ENCODE data around the gene EPHA6.
"Not testable (repeated sequence)": the region's sequence is repeated elsewhere in the genome, so short reads cannot be mapped to it uniquely, and the experiment has no call there.

The EPHA6 gene

GRCh38 chr3:97197830-97198229 lies 383.4 kb downstream of the EPHA6 start:
- DNase-seq: no peak

- DNase-seq: no peak
Measured at GRCh38 chr3:97200387-97200786, 386.0 kb downstream of the EPHA6 start.

DNA sequence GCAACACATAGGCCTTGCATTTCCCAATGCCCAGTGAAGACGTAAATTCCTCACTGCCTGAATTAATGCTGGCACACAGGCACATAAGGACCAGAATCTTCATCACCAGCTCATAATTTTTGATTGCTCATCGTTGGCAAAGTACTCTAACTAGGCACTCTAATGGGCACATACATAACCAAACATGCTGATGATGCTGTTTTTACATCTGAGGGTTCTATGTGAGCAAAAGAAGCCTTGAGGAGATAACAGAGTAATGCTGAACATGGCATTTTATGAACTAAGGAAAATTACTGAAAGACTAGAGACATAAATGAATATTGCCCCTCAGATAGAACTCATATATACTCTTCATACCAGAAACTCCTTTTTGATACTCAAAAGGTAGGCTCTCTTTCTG lies 387.4 kb downstream of the EPHA6 start:
- DNase-seq: no peak

DNA sequence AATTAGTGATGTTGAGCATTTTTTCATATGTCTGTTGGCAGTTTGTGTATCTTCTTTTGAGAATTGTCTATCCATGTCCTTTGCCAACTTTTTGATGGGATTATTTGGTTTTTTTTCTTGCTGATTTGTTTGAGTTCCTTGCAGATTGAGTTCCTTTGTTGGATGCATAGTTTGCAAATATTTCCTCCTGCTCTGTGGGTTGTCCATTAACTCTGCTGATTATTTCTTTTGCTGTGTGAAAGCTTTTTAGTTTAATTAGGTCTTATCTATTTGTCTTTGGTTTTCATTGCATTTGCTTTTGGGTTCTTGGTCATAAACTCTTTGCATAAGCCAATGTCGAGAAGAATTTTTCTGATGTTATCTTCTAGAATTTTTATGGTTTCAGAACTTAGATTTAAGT lies 414.6 kb downstream of the EPHA6 start:
- no peak for DNase-seq

DNA sequence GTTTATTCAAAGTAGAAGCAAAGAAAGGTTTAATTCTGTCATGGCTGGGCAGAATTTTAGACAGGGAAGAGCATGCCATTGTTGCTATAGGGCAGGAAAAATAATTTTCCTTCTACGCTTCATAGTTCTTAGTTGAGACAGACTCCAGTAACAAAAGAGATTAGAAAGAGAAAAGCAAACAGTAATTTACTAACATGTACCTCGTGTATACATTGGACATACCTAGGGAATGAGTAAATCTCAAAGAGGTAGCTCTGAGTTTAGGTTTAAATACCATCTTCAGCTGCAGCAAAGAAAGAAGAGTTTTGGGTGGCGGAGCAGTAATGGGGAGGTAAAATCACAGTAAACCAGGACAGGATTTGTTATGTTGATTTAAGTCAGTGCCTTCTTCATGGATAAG lies 416.1 kb downstream of the EPHA6 start:
- DNase-seq: no peak

- no peak for DNase-seq
Measured at GRCh38 chr3:97232393-97233034, 418.1 kb downstream of the EPHA6 start.

DNA sequence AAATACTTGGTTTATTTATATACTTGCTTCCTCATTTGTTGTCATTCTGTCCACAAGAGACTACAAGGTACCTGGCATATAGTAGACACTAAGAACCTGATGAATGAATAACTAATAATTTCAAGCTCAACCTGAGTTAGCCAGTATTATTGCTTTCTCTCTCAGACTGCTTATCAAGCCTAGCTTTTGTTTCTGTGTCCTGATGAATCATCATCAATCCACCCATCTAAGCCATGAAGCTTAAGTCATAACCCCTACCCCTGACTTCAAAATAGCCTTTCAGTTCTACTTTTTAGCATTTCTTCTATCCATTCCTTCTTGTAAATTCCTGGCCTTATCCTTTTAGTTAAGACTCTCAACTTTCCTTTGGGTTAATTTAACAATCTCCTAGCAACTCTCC lies 420.8 kb downstream of the EPHA6 start:
- no peak for DNase-seq

DNA sequence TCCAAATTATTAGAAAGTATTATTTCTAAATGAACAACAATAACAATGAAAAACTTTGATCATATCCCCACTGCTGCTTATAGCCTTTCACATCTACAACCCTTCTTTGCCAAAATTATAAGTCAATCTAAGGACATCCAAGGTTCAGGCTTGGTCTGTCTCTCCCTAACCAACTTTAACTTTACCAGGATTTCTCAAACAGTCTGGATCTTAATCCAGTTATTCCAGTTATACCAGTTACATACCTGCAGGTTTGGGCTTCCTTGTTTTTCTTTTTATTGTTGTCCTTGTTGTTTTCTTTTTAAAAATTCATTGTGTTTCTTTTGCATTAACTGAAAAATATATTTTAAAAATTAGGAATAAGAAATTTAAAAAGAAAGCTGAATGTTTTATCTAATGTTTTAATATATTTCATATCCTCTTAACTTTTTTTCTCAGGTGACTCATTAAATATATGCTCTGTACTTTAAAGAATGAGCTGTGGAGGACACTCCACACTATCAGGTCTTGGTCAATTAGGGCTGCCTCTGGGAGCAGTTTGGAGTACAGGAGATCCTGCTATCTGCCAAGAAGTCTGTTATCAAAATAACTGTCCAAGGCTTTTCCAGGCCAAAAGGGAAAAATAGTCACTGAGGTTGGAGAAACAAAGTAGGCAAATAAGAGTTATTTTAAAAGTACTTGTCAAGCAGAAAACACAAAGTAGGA lies 421.4 kb downstream of the EPHA6 start:
- no peak for DNase-seq

GRCh38 chr3:97241417-97241816 lies 427.0 kb downstream of the EPHA6 start:
- DNase-seq: no peak

- DNase-seq: no peak
Measured at GRCh38 chr3:97245201-97245910, 431.0 kb downstream of the EPHA6 start.

DNA sequence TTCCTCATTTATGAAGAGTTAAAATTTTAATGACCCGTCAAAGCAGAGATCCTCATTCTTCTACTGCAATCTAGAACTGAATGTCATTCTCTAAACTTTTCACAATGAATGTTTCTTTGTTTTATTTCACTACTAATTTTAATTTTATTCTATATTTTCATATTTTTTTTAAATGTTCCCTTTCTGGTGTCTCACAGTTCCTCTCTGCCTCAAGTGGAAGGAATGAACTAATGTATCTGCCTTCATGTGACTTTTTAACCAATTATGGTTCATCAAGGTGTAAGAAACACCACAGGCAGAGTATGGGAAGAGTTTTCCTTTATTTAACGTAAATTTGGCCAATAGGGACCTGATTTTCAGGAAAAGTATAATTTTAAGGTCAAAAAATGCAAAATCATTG lies 441.7 kb downstream of the EPHA6 start:
- no peak for DNase-seq

- no peak for DNase-seq
Measured at GRCh38 chr3:97257942-97258697, 443.7 kb downstream of the EPHA6 start.

GRCh38 chr3:97259263-97259662 lies 444.9 kb downstream of the EPHA6 start:
- DNase-seq: no peak

- no peak for DNase-seq
Measured at GRCh38 chr3:97264180-97264579, 449.8 kb downstream of the EPHA6 start.

DNA sequence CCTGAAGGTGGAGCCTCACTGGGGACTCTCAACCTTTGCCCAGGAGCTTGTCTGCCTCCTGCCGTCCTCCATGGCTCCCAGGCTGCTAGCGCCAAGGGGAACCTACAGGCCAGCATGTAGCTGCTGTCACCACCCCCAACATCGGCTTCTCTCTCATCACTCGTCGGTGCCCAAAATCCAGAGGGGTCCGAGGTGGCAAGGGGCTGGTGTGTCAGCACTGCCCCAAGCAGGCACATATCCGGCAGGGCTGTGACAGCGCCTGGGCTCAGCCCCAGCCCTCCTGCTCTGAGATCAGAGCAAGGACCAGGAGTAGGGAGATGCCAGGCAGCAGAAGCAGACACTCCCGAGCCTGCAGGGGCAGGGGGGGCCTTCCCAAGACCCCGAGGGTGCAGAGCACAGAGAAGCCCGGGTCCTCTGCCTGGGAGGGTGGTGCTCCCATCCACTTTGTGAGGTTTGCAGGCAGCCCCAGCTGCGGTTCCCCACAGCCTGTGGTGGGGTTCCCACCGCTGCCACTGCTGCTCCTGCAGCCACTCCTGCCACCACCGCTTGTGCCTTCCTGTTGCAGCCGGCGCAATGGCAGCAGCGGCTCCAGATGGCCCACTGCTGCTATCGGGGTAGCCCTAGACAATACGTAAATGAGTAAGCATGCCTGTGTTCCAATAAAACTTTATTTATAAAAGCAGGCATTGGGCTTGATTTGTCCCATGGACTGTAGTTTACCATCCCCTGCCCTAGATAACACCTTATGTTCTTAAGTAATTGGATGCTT lies 451.0 kb downstream of the EPHA6 start:
- DNase-seq: no peak

- no peak for DNase-seq
Measured at GRCh38 chr3:97269202-97269601, 454.8 kb downstream of the EPHA6 start.

GRCh38 chr3:97276879-97277550 lies 462.6 kb downstream of the EPHA6 start:
- DNase-seq: not testable (repeated sequence)

- no peak for DNase-seq
Measured at GRCh38 chr3:97277708-97278107, 463.3 kb downstream of the EPHA6 start.

GRCh38 chr3:97278506-97278905 lies 464.1 kb downstream of the EPHA6 start:
- DNase-seq: no peak

GRCh38 chr3:97291901-97292300 lies 477.5 kb downstream of the EPHA6 start:
- no peak for DNase-seq

DNA sequence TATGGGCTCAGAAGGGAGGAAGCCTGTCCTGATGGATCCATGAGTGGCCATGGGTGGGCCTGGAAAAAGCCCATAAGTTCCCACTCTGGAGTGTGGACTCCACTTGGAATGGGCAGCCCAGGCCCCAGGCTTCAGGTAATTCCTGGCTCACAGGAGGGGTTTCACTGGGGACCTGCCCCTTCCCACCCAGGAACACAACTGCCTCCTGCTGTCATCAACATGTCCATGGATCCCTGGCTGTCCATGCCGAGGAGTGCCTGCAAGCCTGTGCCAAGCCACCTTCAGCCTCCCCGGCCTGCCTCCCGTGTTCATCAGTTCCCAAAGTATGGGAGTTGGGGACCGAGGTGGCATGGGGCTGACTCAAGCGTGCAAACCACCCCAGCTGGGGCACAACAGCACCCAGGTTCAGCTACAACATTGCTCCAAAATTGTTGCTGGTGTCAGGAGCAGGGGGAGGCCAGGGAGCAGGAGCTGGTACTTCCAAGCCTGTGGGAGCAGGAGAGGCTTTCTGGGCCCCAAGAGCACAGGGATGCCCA lies 479.3 kb downstream of the EPHA6 start:
- DNase-seq: no peak

GRCh38 chr3:97297032-97297431 lies 482.6 kb downstream of the EPHA6 start:
- DNase-seq: no peak

Data from NCI-H2227 treated with DMSO at 0.1 percent for 48 hours (cell line).